Retinal pigment epithelial cell (primary cell): ENCODE measurements around the gene ZNF750.

Experiments used
- DNase-seq: peaks from one replicate; pipeline ENCODE4 v3.0.0-alpha.2; 2010; ENCODE audit warnings: low read depth
- H3K4me3 ChIP-seq: 2 replicates; pipeline ENCODE4 v1.5.1; 2011; ENCODE audit warnings: mild to moderate bottlenecking, low read length, control low read depth, moderate library complexity
- CTCF ChIP-seq: conservative IDR thresholded peaks from 2 replicates; pipeline ENCODE4 v1.5.1; 2011; ENCODE audit warnings: low read depth, low read length, control low read depth, inconsistent platforms

Gene ZNF750

GRCh38 chr17:82856361-82856760, 16.5 kb upstream of the ZNF750 start:
- no peak overlapping the region for H3K4me3 ChIP-seq
- DNase-seq = no peak
- TF ChIP-seq CTCF = no peak

GRCh38 chr17:82854226-82854625, 14.4 kb upstream of the ZNF750 start:
- H3K4me3 ChIP-seq = no peak overlapping the region
- no peak for DNase-seq
- no peak for TF ChIP-seq CTCF

GRCh38 chr17:82851381-82851780, 11.6 kb upstream of the ZNF750 start:
- no peak overlapping the region for H3K4me3 ChIP-seq
- DNase-seq = no peak
- no peak for TF ChIP-seq CTCF

GRCh38 chr17:82849076-82849945, 9.5 kb upstream of the ZNF750 start:
- TF ChIP-seq CTCF = no peak
- H3K4me3 ChIP-seq = no peak overlapping the region
- DNase-seq = no peak

- TF ChIP-seq CTCF = no peak
- DNase-seq = no peak
- H3K4me3 ChIP-seq = no peak overlapping the region
These were observed 8.3 kb upstream of the ZNF750 start for GRCh38 chr17:82848022-82848592.

GRCh38 chr17:82846061-82846691, 6.4 kb upstream of the ZNF750 start:
- no peak overlapping the region for H3K4me3 ChIP-seq
- no peak for DNase-seq
- TF ChIP-seq CTCF = no peak
